HFF-Myc (cell line): Measurements from ENCODE around the gene VEGFA.

ENCODE experiments used
- DNase-seq: peaks from one replicate; pipeline ENCODE4 v3.0.0-alpha.2; 2011; ENCODE audit warnings: low read depth; ENCODE audit errors: extremely low read depth
- H3K4me3 ChIP-seq: replicated peaks from 2 replicates; pipeline ENCODE4 v1.5.1; 2011; ENCODE audit warnings: low read depth, mild to moderate bottlenecking, control low read depth, low read length
- TF ChIP-seq, protein P1 (sequence below): IDR thresholded peaks from 2 replicates; pipeline ENCODE4 v1.5.1; 2012; ENCODE audit warnings: mild to moderate bottlenecking, low read depth, low read length, control low read depth; ENCODE audit errors: missing control alignments

Gene VEGFA

DNA sequence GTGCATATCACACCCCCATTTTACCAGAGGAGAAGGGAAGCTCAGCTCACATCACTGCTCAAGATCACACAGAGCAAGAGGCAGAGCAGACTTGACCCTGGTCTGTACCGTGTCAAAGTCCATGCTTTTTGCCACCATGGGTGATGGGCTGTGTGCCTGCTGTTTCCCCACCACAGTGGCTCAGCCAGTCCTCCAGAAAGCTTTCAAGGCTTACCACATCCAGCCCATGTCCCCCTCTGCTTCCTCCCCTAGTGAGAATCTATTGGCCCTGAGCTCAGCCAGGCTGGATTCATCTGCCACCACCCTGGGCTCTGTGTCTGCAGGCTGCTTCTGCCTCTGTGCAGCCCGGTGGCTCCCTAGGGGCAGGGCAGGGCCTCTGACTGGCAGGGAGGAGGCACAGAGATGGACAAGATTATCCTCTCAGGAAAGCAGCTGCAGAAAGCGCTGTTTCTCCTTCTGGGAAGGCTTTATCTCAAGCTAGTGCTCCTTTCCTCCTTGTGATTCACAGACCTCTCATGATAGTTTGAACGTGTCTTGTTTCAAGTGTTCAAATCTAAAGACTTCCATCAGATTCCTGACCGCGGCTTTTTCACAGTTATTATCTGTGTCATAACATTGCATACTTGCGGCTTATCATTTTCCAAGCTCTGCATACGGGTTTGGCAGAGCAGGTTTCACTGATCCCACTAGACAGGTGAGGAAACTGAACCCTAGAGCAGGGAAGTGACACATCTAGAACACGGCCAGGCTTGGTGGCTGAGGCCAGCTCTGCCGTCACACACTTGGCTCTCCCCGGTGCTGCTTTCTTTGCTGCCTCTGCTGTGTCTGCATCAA, 37.4 kb downstream of the VEGFA start:
- H3K4me3 ChIP-seq, result no peak overlapping the region
- no peak for DNase-seq
- TF ChIP-seq, protein P1, sequence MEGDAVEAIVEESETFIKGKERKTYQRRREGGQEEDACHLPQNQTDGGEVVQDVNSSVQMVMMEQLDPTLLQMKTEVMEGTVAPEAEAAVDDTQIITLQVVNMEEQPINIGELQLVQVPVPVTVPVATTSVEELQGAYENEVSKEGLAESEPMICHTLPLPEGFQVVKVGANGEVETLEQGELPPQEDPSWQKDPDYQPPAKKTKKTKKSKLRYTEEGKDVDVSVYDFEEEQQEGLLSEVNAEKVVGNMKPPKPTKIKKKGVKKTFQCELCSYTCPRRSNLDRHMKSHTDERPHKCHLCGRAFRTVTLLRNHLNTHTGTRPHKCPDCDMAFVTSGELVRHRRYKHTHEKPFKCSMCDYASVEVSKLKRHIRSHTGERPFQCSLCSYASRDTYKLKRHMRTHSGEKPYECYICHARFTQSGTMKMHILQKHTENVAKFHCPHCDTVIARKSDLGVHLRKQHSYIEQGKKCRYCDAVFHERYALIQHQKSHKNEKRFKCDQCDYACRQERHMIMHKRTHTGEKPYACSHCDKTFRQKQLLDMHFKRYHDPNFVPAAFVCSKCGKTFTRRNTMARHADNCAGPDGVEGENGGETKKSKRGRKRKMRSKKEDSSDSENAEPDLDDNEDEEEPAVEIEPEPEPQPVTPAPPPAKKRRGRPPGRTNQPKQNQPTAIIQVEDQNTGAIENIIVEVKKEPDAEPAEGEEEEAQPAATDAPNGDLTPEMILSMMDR, result no peak

DNA sequence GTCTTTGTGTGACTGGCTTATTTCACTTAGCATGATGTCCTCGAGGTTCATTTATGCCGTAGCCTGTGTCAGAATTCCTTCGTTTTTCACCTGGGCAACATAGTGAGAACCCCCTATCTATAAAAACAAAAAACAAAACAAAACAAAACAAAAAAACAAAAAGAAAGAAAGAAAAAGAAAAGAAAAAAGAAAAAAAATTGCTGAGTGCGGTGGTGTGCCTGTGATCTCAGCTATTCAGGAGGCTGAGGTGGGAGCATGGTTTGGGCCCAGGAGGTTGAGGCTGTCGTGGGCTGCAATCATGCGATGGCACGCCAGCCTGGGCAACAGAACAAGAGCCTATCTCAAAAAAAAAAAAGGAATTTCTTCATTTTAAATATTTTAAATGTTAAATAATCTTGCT, 38.4 kb downstream of the VEGFA start:
- no peak overlapping the region for H3K4me3 ChIP-seq
- TF ChIP-seq, protein P1, result no peak
- DNase-seq, result no peak

DNA sequence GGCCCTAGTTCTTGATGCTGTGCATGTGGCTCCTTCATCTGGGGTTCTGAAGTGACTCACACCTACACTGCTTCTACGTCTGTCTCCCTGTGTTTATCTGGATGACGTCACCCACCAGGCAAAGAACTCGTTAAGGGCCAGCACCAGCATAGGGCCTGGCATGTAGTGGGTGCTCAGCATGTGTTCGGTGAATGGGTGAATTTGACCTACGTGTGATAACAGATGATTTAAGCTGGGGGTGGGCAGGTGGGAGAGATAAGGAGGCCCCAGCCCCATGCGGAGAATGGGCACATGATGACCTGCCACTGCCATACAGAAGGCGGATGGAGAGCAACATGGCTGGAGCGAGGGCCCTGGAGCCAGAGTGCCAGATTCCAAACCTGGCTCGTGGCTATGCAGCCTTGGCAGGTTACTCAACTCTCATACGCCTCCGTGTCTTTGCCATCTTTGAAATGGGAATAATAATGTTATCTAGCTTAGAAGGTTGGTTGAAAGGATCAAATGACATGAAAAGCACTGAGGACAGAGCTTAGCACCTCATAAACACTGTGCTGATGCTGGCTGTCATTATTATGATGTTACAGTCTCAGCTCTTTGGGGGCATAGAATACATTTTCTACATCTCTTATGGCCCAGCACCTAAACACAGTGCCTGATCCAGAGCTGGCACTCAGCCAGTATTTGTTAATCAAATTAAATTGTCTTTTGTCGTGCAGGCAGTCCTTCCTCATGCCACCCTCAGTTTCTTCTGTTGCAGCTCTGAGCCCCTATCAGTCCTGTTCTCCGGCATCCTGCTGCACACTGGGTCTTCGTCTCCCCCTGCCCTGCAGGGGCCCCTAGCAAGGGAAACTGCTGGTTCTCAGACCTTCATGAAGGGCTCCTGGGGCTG, 39.6 kb downstream of the VEGFA start:
- H3K4me3 ChIP-seq, result no peak overlapping the region
- TF ChIP-seq, protein P1, result no peak
- DNase-seq, result no peak

DNA sequence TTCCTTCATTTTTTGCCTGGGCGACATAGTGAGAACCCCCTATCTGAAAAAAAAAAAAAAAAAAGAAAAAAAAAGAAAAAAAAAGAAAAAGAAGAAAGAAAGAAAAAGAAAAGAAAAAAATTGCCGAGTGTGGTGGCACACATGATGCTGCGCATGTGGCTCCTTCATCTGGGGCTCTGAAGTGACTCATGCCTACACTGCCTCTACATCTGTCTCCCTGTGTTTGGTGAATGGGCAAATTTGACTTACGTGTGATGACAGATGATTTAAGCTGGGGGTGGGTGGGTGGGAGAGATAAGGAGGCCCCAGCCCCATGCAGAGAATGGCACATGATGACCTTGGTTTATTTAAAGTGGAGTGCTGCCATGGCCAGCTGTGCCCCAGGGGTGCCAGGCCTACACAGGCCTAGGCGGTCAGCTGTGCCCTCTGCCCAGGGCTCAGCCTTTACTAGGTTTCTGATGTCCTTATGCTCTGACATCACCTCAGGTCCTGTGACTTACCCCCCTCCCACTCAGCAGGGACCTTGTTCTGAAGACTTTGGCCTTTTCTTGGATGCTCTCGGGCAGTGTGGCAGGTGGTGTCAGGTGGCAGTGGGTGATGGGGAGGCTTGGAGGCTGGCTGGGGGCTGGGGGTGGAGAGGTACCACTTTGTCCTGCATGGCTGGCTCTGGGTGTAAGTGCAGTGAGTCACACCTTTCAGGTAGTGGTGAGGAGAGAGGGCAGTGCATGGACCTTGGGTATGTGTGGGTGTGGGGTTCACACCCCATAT, 41.1 kb downstream of the VEGFA start:
- DNase-seq, result no peak
- TF ChIP-seq, protein P1, result no peak

DNA sequence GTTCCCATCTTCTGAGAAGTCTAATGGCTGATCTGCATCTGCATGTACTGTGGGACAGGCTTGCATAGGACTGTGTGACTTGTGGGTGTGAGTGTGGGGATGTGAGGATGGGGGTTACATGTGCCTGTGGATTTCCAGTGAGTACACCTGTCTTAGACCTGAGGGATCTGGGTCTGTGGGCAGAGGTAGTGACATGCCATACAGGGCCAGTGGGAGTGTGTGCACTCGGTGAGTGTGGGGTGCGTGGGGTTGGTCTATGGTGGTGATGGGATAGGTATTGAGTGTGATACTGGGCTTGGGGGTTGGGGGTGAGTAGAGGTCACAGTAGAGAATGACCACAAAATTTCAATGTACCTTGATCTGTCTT, 41.7 kb downstream of the VEGFA start:
- H3K4me3 ChIP-seq, result no peak overlapping the region
- no peak for DNase-seq
- TF ChIP-seq, protein P1, result no peak

More for the DNA sequence above, 41.1 kb downstream of the VEGFA start:
- H3K4me3 ChIP-seq, result no peak overlapping the region

DNA sequence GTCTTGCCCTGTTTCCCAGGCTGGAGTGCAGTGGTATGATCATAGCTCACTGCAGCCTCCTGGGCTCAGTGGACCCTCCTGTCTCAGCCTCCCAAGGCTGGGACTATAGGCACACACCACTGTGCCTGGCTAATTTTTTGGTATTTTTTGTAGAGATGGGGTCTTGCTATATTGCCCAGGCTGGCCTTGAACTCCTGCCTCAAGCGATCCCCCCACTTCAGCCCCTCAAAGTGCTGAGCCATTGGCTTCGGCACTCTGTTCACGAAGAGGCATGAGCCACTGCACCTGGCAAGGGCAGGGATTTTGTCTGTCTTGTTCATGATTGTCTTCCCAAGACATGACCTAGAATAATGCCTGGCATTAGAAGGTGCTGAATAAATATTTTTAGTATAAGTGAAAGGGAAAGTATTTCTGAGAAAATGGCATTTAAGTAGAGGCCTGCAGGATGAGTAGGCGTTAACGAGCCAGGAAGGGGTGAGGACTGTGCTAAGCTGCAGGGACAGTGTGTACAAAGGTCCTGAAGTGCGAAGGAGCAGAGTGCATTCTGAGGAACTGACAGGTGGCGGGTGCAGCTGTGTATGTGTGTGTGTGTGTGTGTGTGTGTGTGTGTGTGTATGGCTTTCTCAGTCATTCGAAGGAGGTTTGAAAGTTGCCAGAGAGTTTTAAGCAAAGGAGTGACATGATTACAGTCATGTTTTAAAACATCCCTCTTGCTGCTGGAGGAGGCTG, 43.0 kb downstream of the VEGFA start:
- no peak overlapping the region for H3K4me3 ChIP-seq
- TF ChIP-seq, protein P1, result no peak
- no peak for DNase-seq
